ENCODE data around the gene ORC3. TPM values are rescaled to one million over a fixed set of nuclear protein-coding genes. Genes with fewer than 3 reads are reported as not detected.
A peak's percentile ranks its signal among the peaks of the same experiment; 100 is the strongest.
"Not testable (repeated sequence)": the region's sequence is repeated elsewhere in the genome, so short reads cannot be mapped to it uniquely, and the experiment has no call there.

The ORC3 gene
- total RNA-seq, 1 donor from 2014 or later = 21.4 TPM

- DNase-seq (ENCODE audit: extremely low spot score, unreplicated experiment) = no peak
- H3K4me1 Mint-ChIP-seq (ENCODE audit: unreplicated experiment) = peaks cover 17% of the 10 kb centered on the region
- H3K9me3 Mint-ChIP-seq (ENCODE audit: unreplicated experiment) = no peaks in the 10 kb centered on the region
- no peaks in the 10 kb centered on the region for H3K27me3 Mint-ChIP-seq (ENCODE audit: unreplicated experiment)
- no peak overlapping the region for H3K4me3 Mint-ChIP-seq (ENCODE audit: unreplicated experiment)
- no peaks in the 10 kb centered on the region for H3K36me3 Mint-ChIP-seq (ENCODE audit: unreplicated experiment)
- no peak overlapping the region for H3K27ac Mint-ChIP-seq (ENCODE audit: unreplicated experiment)
- TF ChIP-seq, protein P1, sequence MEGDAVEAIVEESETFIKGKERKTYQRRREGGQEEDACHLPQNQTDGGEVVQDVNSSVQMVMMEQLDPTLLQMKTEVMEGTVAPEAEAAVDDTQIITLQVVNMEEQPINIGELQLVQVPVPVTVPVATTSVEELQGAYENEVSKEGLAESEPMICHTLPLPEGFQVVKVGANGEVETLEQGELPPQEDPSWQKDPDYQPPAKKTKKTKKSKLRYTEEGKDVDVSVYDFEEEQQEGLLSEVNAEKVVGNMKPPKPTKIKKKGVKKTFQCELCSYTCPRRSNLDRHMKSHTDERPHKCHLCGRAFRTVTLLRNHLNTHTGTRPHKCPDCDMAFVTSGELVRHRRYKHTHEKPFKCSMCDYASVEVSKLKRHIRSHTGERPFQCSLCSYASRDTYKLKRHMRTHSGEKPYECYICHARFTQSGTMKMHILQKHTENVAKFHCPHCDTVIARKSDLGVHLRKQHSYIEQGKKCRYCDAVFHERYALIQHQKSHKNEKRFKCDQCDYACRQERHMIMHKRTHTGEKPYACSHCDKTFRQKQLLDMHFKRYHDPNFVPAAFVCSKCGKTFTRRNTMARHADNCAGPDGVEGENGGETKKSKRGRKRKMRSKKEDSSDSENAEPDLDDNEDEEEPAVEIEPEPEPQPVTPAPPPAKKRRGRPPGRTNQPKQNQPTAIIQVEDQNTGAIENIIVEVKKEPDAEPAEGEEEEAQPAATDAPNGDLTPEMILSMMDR (IDR thresholded peaks at IDR 0.05) = no peak
These were observed 120.2 kb downstream of the ORC3 start for GRCh38 chr6:87710090-87710489.

GRCh38 chr6:87712713-87713112 lies 122.8 kb downstream of the ORC3 start:
- H3K4me1 Mint-ChIP-seq (ENCODE audit: unreplicated experiment); H3K9me3 Mint-ChIP-seq (ENCODE audit: unreplicated experiment); H3K36me3 Mint-ChIP-seq (ENCODE audit: unreplicated experiment); H3K27ac Mint-ChIP-seq (ENCODE audit: unreplicated experiment); DNase-seq (ENCODE audit: extremely low spot score, unreplicated experiment); H3K4me3 Mint-ChIP-seq (ENCODE audit: unreplicated experiment); H3K27me3 Mint-ChIP-seq (ENCODE audit: unreplicated experiment): not testable (repeated sequence)

- H3K27me3 Mint-ChIP-seq (ENCODE audit: unreplicated experiment) = no peaks in the 10 kb centered on the region
- TF ChIP-seq, protein P1 (IDR thresholded peaks at IDR 0.05) = no peak
- H3K36me3 Mint-ChIP-seq (ENCODE audit: unreplicated experiment) = no peaks in the 10 kb centered on the region
- no peak overlapping the region for H3K4me3 Mint-ChIP-seq (ENCODE audit: unreplicated experiment)
- peaks cover 6% of the 10 kb centered on the region for H3K4me1 Mint-ChIP-seq (ENCODE audit: unreplicated experiment)
- no peaks in the 10 kb centered on the region for H3K9me3 Mint-ChIP-seq (ENCODE audit: unreplicated experiment)
- peak overlapping the region; percentile 28 for H3K27ac Mint-ChIP-seq (ENCODE audit: unreplicated experiment)
- DNase-seq (ENCODE audit: extremely low spot score, unreplicated experiment) = no peak
These were observed 124.3 kb downstream of the ORC3 start for GRCh38 chr6:87714093-87714842.

Other genes with a start within 250 kb of the ORC3 start
- 3.8 and 5.1 TPM in 2 replicates for gene C6orf163, start 245.3 kb upstream of the ORC3 start, total RNA-seq
- 0.30 and 0.44 TPM in 2 replicates for gene CFAP206, start 182.2 kb upstream of the ORC3 start, total RNA-seq
- 17.2 and 19.0 TPM in 2 replicates for gene SLC35A1, start 117.2 kb upstream of the ORC3 start, total RNA-seq
- gene RARS2, start 148 bp upstream of the ORC3 start, total RNA-seq = 40.1 and 42.0 TPM in 2 replicates
- gene AKIRIN2, start 112.1 kb downstream of the ORC3 start, total RNA-seq = 67.6 and 68.1 TPM in 2 replicates